Stimulated activated CD4-positive, alpha-beta T cell treated with anti-CD3 and anti-CD28 coated beads, Interleukin-1b, Interleukin-23, amount 100 ng/mL, for 4 hours (primary cell): ENCODE measurements around the gene GET4.
"Not testable (repeated sequence)": the region's sequence is repeated elsewhere in the genome, so short reads cannot be mapped to it uniquely, and the experiment has no call there.

Source experiments
- DNase-seq, 2 donors: peaks; one replicate each; pipeline ENCODE4 v3.0.0-alpha.2; 2020; ENCODE audit warnings: low read depth in 2 of 2

The GET4 gene

DNA sequence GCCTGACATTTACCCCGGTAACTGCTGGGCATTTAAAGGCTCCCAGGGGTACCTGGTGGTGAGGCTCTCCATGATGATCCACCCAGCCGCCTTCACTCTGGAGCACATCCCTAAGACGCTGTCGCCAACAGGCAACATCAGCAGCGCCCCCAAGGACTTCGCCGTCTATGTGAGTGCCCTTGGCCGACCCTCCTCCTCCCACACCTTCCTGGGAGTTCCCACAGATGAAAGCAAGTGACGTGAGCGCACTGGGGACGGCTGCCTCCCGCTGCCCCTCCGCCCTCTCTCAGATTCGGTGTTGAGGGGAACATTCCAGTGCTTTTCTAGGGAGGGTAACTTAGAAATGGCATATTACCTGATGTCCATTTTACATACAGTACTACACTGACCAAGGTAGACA is 7.0 kb upstream of the GET4 start:
- no peak for DNase-seq

DNA sequence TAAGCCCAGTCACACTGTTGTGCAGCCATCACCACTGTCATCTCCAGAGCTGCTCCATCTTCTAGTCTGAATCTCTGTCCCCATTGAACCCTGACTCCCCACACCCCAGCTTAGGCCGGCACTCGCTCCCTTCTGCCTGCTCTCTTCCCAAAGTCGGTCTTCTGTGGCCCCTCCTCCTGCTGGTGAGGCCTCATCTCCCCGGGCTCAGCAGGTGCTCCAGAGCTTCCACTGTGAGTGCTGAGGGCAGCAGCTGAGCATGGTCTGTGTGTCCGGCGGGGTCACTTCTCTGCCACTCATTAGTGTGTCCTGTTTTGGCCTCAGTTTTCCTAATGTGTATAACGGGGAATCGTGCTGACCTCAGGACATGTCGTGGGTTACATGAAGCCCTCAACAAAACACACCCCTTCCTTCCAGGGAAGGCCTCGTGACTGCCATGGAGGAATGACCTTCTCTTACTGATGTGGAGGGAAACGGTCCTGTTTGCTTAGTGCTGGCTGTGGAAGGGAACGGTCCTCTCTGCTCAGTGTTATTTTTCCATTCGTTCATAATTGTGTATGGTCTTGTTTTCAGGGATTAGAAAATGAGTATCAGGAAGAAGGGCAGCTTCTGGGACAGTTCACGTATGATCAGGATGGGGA is 4.3 kb upstream of the GET4 start:
- no peak for DNase-seq

DNA sequence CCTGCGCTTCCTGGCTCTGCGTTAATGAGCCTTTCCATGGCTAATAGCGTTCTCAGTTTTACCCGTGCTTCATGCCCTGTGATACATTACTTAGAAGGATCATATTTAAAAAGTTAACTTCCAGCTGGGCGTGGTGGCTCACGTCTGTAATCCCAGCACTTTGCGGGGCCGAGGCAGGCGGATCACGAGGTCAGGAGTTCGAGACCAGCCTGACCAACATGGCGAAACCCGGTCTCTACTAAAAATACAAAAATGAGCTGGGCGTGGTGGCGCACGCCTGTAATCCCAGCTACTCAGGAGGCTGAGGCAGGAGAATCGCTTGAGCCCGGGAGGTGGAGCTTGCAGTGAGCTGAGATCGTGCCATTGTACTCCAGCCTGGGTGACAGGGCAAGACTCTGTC is 3.7 kb upstream of the GET4 start:
- not testable (repeated sequence) for DNase-seq

DNA sequence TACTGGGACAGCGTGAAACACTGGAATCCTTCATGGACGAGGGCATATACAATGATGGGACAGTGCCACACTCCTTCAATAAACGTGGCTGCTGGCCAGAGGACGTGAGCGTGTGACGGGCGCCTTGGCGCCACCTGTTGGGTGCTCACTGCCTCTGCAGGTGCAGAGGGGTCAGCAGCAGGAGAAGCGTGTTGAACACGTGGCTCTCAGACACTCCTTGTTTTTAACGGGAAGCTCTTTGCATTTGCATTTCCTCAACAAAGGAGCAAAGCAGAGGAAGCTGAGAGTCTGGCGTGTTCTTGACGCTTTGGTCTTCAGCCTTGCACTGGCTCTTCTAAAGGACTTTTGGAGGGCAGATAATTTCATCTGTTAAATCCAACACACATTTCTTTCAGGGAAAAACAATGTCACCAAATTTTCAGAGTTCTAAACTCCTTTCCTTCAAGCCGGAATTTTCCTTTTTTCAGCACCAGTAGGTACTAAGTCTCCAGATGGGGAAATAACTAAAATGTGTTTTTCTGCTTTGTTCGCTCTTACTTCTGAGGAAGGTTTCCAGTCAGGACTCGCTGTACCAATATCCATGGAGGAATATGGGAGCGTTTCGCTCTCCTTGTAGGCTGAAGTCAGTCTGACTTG is 2.9 kb upstream of the GET4 start:
- DNase-seq: peak; percentile 55 to 60

DNA sequence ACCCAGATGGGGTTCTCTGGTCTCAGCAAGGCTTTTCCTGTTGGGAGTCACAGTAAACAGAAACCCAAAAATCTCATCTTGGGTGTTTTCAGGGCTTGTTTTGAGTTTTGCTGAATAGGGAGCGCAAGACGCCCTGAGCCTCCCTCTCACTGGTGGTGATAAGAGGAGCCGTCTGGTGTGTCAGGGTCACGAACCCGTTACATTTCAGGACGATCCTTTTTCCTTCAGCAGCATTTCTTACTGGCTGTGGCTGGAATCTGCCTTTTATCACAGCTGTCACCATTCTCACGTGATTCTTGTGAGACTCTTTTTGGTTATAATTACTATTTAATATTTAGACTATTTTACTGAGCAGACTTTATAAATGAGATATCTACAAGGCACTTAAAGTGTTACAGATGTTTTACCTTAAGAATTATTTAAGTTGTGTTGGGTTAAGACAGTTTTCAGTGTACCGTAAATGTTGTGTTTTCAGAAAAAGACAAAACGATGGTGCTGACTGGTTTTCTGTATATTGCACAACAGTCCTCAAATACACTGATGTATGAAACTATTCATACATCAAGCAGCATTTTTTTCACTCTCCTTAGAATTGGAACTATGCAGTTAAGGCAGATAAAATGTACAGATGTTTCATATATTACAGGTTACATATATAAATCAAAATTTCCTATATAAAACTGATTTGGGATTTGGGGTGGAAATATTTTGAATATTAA is 2.2 kb upstream of the GET4 start:
- DNase-seq: no peak

DNA sequence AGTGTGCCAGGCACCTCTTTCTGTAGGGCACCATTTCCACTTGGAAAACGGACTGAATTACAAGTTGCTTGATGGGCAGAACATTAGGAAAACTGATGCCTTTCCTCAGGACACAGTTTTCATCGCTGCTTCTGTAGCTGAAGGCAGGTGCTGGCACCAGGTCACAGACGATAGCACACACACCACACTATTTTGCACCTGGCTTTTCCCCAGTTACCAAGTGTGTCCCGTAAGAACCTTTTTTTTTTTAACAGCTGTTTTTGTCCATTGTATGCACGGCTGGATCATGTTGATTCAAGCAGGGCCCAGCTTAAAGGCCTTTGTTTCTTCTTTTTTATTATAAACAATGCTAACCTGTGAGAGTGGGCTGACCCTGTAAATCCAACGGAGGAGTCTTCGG is 1.3 kb upstream of the GET4 start:
- no peak for DNase-seq

DNA sequence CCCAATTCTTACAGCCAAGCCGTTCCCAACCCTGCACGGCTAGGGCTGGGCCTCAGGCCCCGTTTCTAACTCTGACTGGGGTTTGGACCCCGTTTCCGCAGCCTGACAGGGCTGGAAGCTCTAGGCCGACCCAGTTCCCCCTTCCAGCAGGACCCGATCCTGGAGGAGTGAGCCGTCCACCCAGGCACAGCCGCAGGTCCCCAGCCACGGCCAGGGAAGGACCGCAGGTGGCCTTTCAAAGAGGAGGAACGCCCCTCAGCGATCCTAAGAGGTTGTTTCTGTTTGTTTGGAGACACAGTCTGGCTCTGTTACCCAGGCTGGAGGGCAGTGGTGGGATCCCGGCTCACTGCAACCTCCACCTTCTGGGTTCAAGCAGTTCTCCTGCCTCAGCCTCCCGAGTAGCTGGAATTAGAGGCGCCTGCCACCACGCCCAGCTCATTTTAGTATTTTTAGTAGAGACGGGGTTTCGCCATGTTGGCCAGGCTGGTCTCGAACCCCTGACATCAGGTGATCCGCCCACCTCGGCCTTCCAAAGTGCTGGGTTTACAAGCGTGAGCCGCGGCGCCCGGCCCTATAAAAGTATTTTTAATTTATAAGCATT is 778 bp upstream of the GET4 start:
- DNase-seq: no peak

DNA sequence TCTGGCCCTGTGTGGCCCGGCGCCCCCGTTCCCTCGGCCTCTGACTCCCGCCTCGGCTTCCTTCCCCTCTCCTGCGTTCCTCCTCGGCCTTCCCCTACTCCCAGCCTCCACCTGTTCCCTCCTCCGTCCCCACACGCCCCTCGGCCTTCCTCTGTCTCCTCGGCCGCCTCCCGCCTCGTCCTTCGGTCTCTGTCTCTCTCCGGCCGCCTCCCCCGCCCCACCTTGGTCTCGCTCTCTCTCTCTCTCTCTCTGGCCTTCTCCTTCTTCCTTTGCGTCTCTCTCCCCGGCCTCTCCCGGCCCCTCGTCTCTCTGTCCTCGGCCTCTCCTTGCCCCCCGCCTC is 588 bp downstream of the GET4 start:
- no peak for DNase-seq

DNA sequence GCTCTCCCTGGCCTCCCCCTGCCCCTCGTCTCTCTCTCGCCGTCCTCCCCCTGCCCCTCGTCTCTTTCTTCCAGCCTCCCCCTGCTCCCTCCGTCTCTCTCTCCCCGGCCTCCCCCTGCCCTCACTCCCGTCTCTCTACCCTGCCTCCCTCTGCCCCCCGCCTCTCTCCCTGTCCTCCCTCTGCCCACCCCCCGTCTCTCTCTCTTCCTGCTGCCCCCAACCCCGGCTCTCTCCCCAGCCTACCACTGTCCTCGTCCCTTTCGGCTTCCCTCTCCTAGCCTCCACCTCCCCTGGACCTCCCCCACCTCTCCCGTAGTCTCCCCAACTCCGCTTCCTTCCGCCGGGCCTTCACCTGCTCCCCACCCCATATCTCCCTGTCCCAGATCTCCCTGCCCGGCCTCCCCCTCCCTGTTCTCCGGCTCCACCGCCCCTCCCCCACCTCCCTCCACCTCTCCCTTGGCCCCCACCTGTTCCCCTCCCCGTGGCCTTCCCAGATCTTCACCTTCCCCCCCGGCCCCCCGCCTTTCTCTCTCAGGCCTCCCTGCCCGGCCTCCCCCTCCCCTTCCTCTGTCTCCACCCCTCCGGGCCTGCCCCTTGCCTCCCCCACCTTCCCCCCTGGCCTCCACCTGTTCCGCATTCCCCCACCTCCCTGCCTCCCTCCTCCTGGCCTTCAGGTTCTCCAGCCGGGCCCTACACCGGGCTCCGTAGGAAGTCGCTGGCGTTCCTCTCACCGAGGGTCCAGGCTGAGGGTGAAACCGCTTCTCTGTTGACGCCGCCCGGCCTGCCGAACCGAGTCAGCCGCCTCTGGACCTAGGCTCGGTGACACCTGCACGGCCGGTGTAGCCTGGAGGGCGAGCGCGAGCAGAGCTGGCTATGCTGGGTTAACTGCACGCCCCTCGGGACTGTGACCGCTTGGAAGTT is 1.2 kb downstream of the GET4 start:
- DNase-seq: no peak

DNA sequence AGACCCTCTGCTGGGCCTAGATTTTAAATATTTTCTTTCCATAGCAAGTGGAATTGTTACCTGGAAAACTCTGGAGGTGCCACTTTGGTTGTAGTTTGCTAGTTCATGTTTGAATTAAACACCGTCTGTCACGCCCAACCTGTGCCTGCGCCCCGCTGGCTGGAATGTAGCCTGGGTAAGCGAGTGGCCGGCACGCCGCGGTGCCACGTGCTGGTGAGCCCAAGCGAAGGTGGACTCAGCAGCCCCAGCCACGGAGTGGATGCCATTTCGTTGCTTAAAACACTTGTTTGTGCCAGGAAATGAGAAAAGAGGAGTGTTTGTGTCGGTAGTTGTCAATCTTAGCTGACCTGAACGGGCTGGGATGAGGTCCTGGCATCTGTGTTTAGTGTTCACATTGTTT is 2.7 kb downstream of the GET4 start:
- no peak for DNase-seq

DNA sequence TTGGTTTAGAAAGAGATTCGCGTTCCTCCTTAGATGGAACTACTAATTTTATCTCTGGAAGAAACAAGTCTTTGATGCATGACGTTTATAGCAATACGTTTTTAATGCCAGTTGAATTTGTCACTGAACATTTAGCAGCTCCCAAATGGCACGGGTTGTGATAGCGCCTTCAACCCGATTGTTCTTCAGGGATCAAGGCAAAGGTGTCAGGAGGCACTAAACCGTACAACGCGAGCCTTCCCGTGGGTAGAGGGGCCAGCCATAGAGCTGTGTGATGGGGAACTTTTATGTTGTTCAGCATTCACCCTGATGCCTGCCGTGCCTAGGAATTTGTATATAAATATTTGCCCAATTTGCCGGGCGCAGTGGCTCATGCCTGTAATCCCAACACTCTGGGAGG is 3.4 kb downstream of the GET4 start:
- no peak for DNase-seq

DNA sequence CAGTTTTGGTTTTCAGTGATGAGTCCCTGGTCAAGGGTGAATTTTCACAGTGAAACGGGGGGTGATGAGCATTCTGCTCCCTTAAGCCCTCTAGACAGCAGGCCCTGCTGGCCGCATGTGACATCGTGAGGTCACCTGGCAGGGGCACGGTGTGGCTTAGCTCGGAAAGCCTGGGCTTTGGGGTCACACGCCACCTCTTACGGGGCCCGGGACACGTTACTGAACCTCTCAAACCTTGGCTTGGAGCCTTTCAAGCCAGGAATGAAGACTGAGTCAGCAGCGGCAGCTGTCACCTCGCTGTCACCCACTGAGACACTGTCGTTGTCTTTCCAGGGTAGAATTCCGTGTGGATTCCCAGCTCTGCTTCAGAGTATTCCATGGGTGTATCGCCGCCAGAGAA is 4.1 kb downstream of the GET4 start:
- DNase-seq: no peak

DNA sequence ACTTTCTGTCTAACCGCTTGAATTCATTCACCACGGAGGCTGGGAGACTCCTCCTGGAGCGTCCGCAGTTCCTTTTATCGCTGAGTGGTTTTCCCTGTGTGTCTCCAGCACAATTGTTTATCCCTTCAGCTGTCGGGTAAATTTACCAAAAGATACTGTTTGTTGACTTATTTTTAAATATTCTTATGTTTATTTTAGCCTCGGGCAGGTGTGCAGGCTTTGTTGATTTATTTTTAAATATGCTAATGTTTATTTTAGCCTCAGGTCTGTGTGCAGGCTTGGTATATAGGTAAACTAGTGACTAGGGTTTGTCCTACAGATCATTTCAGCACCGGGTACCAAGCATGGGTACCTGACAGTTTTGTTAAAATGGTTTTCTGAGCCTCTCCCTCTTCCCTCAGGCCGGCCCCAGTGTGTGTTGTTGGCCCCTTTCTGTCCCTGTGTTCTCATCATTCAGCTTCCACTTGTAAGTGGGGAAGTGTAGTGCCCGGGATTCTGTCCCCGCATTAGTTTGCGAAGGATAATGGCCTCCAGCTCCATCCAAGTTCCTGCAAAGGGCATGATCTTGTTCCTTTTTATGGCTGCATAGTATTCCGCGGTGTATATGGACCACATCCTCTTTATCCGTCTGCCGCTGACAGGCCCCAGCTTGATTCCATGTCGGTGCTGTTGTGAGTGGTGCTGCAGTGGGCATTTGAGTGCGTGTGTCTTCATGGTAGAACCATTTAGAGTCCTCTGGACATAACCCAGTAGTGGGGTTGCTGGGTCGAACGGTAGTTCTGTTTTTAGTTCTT is 5.3 kb downstream of the GET4 start:
- no peak for DNase-seq

DNA sequence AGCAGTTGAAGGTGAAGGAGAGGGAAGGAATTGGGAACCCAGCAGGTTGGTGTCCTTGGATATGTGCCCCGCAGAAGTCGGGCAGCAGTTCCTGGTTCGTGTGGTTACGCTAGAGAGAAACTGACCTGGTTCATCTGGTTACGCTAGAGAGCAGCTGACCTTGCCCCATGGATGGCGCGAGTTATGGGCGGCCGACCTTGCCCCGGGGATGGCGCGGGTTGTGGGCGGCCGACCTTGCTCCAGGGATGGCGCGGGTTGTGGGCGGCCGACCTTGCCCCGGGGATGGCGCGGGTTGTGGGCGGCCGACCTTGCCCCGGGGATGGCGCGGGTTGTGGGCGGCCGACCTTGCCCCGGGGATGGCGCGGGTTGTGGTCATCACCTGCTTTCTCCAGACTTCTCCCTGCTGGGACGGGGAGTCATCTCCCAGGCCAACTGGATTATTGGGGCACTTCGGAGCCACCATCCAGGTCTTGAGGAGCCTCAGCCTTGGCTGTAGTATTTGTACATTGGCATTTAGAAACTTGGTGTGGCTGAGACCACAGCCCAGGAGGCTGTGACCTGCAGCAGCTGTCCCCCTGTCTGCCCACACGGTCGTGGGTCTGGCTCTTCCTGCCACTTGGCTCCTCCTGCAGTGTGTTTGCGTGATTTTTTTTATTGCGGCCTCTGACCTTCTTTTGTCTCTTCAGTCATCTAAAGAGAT is 6.1 kb downstream of the GET4 start:
- DNase-seq: no peak

DNA sequence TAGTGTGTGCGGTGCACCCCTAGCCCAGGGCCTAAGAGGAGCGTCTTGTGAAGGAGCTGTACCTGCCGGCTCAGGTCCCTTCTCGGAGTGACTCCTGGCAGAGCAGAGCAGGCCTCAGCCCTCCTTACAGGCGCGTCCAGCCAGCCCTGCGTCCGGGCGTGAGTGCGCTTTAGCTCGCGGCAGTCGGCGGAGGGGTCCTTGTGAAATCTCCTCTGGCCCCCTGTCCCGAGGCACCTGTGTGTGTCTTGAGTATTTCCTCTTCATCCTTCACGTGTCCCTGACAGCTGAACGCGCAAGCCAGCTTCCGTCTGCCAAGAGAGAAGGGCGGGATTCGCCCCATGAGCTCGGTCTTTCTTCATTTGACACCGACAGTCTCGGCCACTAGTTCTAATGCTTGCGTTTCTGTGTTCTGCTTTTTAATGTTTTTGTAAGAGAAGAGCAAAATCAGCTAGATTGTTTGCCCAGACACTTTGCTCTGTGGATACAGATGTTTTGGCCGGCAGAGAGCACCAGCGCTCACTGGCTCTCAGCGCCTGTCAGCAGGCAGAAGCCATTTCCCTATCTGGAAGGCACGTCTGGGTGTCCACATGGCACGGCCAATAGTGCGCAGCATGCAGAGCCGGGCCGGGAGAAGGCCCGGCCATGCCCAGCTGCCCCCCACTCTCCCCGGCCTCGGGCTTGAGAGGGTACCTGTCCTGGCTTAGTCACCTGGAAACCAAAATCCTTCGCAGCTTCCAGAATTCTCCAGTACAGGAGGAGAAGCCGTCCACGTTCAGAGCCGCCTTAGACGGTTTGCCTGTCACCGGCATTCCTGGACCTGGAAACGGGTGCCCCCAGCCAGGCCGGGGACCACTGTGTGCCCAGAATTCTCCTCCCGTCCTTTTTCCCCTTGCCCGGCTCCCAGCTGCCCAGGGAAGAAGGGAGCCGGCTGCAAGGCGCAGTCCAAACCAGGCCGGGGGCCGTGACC is 7.0 kb downstream of the GET4 start:
- DNase-seq: no peak

DNA sequence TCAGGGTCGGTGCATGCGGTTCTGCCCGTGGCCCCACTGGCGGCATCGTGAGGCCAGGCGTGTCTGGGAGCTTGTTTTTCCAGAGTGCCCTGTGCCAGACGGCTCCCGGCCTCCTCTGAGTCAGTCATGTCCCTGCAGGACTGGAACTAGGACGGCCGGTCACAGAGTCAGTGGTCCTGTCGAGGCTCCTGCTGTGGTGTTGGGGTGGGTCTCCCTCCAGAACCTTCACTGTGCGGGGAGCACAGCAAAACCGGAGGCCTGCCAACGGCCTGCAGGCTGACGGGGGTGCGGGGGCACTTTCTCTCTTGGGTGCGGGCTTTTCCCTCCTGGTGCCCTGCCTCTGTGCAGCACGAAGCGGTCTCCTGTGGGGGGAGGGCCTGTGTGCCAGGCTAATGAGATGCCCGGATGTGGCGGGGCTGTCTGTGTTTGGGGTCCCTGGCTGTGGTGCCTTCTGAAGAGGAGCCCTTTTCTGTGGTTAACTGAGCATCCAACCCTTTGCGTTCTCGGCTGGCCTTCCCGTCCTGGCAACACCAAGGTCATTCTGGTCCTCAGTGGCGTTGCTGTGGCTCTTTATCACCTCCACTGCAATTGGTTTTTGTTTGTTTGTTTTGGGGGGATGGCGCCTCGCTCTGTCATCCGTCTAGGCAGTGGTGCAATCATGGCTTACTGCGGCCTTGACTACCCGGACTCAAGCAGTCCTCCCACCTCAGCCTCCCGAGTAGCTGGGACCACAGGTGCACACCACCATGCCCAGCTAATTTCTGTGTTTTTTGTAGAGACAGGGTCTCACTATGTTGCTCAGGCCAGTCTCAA is 8.0 kb downstream of the GET4 start:
- no peak for DNase-seq

DNA sequence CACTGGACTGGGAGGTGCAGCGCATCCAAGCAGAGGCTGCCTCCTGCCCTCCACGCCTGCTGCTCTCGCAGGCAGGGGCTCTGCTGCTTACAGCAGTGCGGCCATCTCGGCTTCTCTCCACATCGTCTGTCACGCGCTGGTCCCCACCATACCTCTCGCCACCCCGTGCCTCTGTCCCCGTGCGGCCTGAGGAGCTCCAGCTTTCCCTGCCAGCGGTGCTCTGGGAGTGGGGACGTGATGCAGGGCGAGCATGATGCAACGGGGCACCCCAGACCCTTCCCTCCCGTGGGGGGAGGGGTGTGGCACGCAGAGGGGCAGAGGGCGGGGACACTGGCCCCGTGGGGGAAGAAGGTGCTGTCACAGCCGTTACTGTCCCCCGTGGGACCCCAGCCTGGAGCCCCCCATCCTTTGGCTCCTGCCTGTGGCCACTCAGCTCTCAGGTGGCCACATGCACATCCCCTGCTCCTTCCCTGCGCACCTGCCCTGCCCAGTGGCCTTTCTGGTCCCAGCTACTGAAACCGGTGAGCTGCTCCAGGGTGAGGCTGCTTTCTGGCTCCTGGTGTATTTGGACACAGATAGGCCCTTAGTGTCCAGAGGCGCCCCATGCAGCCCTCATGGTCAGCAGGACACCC is 9.0 kb downstream of the GET4 start:
- DNase-seq: no peak
